ENCODE data around the gene CNTN2.

Gene CNTN2

DNA sequence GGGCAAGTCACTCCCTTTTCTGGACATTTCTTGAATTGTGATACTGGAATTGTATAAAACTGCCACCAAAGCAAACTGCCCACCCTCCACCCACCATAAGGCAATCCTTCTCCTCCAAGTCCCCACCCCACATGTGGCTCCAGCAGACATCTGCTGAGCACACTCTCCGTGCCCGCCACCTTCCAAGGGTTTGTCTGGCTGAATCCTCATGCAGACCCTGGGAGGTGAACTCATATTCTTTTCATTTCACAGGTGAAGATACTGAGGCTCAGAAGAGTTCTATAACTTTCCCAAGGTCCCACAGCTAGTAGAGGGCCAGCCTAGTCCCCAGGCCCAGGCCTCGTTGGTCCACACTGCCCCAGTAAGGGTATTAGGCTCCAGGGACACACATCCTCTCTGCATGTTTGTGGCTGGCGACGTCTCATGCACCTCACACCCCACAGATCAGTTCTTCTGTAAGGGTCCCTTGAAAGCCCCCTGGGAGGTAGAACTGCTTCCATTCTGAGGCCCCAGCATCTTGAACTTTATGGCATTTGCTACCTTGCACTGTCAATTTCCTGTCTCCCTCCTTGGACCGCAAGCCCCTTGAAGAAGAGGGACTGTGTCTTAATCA lies 14.1 kb downstream of the CNTN2 start:
- no peak for DNase-seq (ENCODE audit: low read depth)

- DNase-seq (ENCODE audit: low read depth): no peak
These were observed 15.0 kb downstream of the CNTN2 start for GRCh38 chr1:205057808-205058575.

DNA sequence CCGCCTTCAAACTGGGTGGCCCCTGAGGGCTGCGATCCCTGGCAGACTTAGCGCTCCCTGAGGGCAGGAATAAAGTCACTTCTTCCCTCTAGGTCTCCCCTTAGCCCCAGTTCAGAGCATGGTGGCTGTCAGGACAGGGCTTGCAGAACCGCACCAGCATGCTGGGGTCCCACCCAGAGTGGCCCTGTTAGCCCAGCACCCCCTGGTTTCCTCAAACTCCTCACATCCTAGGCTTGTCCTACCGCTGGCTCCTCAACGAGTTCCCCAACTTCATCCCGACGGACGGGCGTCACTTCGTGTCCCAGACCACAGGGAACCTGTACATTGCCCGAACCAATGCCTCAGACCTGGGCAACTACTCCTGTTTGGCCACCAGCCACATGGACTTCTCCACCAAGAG lies 15.8 kb downstream of the CNTN2 start:
- no peak for DNase-seq (ENCODE audit: low read depth)

DNA sequence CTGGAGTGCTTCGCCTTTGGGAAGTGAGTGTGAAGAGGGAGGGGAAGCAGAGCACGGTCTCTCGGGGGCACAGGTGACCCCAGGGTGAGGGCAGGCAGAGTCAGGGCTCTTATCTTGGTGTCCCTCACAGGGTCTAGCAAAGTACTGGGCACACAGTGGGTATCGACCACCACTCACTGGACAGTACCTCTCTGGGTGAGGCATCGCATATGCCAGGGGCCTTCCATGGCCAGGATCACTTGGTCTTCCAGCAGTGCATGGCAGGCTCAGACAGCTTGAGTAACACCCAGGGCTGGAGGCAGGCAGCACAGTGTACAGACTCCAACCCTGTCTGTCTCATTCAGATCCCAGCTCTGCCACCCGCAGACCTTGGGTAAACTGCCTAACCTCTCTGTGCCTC lies 16.6 kb downstream of the CNTN2 start:
- DNase-seq (ENCODE audit: low read depth): no peak

DNA sequence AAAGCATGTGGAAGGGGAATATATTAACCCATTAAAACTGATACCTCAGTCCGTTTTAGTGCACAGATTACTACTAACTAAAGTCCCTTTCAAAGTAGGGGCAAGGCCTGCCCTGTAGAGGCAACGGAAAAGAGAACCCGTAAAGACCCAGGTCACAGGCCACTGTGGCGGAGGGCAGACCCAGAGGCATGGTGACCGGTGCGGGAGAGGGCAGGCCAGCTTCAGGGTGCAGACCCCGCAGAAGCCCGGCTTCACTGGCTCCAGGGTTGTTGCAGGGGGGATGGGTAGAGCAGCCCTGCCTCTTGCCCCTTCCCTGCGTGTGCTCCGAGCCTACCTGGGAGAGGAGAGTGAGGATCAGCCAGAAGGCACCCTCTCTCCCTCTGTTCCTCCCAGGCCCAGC lies 17.7 kb downstream of the CNTN2 start:
- DNase-seq (ENCODE audit: low read depth): no peak

GRCh38 chr1:205061227-205061626 lies 18.2 kb downstream of the CNTN2 start:
- no peak for DNase-seq (ENCODE audit: low read depth)

DNA sequence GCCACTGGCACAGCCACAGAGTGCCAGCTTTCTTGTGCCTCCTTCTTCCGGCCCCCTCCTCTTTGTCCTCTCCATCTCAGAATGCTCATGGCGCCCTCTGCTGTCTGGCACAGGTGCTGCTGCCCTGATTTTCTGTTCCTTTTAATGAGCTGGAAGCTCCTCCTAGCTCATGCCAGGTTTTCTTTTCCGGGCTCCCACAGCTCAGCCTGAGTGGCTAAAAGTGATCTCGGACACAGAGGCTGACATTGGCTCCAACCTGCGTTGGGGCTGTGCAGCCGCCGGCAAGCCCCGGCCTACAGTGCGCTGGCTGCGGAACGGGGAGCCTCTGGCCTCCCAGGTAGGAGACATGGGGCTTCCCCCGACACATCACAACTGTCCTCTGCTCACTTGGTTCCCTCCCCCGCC lies 18.7 kb downstream of the CNTN2 start:
- DNase-seq (ENCODE audit: low read depth): no peak

- DNase-seq (ENCODE audit: low read depth): no peak
These were observed 19.3 kb downstream of the CNTN2 start for GRCh38 chr1:205062319-205062718.

DNA sequence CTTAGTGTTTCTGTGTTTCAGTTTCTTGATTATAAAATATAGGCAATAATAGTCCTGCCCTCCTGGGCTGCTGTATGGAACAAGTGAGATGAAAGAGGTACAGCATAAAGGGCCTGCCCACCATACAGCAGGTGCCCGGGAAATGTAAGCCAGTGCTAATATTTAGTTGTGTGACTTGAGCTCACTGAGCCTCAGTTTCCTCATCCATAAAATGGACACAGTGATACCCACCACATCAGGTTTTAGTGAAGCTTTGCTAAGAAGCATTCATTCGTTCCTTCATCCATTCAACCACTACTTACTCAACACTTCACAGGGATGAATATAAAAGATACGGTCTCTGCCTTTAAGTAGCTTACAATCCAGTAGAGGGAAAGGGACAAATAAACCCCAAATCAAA lies 19.9 kb downstream of the CNTN2 start:
- no peak for DNase-seq (ENCODE audit: low read depth)

- no peak for DNase-seq (ENCODE audit: low read depth)
These were observed 21.3 kb downstream of the CNTN2 start for GRCh38 chr1:205064301-205064700.

GRCh38 chr1:205064741-205065316 lies 21.8 kb downstream of the CNTN2 start:
- no peak for DNase-seq (ENCODE audit: low read depth)

- DNase-seq (ENCODE audit: low read depth): no peak
These were observed 22.7 kb downstream of the CNTN2 start for GRCh38 chr1:205065666-205066065.

DNA sequence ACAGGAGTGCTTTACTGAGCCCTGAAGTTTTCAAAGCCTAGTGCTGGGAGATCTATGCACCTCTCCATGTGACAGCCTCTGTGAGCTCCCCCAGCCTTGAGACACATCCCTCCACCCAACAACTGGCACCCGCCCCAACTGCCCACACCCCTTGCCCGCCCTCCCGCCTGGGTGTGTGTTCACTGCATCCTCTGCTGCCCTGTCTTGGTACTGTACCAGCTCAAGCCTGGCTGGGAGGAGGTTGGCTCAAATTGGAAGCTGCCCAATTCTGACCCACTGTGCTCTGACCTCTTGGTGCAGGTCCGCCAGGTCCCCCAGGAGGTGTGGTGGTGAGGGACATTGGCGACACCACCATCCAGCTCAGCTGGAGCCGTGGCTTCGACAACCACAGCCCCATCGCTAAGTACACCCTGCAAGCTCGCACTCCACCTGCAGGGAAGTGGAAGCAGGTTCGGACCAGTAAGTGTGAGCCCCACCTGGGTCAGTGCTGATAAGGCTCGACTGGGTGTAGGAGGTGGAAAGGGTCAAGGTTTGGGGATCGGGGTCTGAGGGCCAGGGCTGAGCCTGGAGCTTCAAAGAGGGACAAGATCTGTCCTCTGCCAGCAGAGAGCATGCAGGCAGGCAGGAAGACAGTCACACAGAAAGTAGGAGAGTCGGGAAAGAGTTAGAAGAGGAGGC lies 23.3 kb downstream of the CNTN2 start:
- no peak for DNase-seq (ENCODE audit: low read depth)

GRCh38 chr1:205067031-205067430 lies 24.0 kb downstream of the CNTN2 start:
- DNase-seq (ENCODE audit: low read depth): no peak

GRCh38 chr1:205068001-205068400 lies 25.0 kb downstream of the CNTN2 start:
- DNase-seq (ENCODE audit: low read depth): no peak

DNA sequence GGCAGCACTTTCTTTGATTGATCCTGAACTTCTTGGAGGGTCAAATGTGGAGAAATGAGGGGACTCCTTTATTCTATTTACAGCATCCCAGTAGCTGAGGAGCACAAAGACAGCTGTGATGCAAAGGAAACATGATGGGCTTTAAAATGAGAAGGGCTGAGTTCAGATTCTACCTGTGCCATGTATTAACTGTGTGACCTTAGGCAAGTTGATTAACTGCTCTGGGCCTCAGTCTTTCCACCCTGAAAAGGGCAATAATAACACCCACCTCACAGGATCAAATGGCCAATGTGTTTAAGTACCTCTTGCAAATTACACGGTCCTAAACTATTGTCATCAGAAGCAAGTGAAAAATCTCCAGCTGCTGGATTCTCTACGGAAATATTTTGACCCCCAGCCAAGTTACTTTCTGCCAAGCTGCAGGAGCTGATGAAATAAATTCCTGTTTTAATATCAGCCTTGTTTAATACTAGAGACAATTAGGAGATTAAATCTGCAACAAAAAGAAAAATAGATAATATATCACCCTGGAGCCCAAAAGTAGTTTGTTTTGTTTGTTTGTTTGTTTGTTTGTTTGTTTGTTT lies 25.5 kb downstream of the CNTN2 start:
- DNase-seq (ENCODE audit: low read depth): no peak

- no peak for DNase-seq (ENCODE audit: low read depth)
These were observed 26.5 kb downstream of the CNTN2 start for GRCh38 chr1:205069371-205070125.

- DNase-seq (ENCODE audit: low read depth): no peak
These were observed 28.0 kb downstream of the CNTN2 start for GRCh38 chr1:205071028-205071409.

DNA sequence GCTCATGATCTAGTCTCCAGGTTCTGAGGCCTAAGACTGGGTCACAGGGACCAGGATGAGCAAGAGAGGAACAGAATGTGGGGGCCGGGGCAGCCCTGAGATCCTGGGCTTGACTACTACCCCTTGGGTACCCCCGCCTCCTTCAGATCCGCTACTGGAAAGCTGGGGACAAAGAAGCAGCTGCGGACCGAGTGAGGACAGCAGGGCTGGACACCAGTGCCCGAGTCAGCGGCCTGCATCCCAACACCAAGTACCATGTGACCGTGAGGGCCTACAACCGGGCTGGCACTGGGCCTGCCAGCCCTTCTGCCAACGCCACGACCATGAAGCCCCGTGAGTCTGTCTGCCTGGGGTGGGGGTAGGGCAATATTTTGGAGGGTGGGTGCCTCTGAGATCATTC lies 28.8 kb downstream of the CNTN2 start:
- DNase-seq (ENCODE audit: low read depth): no peak

GRCh38 chr1:205072286-205072685 lies 29.3 kb downstream of the CNTN2 start:
- no peak for DNase-seq (ENCODE audit: low read depth)

- no peak for DNase-seq (ENCODE audit: low read depth)
These were observed 29.9 kb downstream of the CNTN2 start for GRCh38 chr1:205072881-205073280.

GRCh38 chr1:205073511-205073910 lies 30.5 kb downstream of the CNTN2 start:
- no peak for DNase-seq (ENCODE audit: low read depth)

Data from HS-27A (cell line).